ENCODE data around the gene GRIN3B.

- TF ChIP-seq ESRRG (CRISPR knock-in tag; IDR thresholded peaks at IDR 0.05) (no peak), ZNF8 (CRISPR knock-in tag; IDR thresholded peaks at IDR 0.05) (no peak), RARB (CRISPR knock-in tag; IDR thresholded peaks at IDR 0.05) (no peak)
Measured at GRCh38 chr19:955803-956765, 44.1 kb upstream of the GRIN3B start.
